ENCODE measurements around the gene ARV1.

ARV1 gene

DNA sequence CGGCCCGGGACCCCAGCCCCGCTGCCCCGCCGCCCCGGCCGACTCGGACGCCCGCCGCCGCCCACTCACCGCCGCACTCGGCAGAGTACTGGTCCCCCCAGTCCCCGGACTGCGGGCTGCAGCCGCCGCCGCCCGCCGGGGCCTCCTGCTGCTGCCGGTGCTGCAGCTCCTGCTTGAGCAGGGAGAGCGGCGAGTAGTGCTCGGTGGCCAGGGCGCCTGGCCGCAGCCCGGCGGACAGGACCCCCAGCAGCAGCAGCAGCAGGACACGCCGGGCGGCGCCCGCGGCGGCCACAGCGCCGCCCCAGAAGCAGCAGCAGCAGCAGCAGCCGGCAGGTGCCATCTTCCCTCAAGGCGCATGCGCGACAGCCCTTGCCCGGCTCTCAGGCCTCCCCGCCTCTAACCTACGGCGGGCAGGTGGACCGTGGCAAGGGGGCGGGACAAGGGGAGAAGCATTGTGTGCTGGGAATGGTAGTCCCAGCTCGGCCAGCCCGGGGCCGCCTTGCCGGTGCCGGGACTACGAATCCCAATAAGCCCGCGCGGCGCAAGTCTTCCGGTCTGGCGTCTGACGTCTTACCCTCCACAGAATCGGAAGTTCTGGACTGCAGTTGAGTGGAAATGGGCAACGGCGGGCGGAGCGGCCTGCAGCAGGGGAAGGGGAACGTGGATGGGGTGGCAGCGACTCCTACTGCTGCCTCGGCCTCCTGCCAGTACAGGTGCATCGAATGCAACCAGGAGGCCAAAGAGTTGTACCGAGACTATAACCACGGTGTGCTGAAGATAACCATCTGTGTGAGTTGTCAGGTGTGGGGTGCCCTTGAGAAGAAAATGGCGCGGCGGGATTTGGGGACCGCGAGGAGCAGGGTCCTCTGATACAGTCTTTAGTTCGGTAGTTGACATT, at the start of gene ARV1, which contains the start of gene TTC13:
ARV1 (plus strand) TSS at position 604 of the 898 bp plus-strand sequence; CDS start at position 616, 12 bp downstream.
TTC13 (minus strand) TSS at position 371 of the 898 bp plus-strand sequence; CDS start at position 340, 31 bp downstream.
- peak; percentile 99 for DNase-seq

DNA sequence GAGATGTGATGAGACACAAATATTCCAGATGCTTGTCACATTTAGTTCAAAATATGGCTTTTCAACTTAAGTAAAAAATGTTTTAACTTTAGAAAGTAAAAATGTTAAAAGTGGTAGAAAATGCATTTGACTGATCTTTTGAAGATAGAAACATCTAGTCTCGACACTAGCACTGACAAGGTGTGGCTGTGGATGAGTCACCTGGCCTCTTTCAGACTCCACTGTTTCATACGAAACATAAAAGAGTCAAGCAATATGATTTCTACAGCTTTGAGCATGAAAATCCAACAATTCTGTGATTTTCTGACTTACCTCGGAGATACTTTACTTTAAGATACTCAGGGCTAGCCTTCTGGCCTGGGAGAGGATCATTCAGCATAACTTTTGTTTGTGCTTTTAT, 47.9 kb upstream of the ARV1 start:
- DNase-seq, result no peak

DNA sequence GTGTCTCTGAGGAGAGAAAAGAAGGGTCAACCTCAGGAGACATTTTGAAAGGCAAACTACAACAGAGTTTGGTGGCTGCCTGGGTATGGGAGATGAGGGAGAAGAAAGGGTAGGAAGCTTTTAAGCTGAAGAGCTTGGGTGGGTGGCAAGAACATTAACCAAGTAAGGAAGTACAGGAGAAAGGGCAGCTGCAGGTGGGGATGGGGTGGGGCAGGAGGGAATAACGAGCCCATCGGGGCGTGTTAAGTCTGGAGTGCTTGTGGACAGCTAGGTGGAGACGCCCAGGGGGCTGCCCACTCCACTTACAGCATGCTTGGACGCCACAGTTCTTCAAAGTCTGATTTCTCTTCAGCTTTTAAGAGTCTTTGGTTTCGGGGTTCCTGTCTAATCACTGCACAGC, 43.0 kb upstream of the ARV1 start:
- DNase-seq, result no peak

DNA sequence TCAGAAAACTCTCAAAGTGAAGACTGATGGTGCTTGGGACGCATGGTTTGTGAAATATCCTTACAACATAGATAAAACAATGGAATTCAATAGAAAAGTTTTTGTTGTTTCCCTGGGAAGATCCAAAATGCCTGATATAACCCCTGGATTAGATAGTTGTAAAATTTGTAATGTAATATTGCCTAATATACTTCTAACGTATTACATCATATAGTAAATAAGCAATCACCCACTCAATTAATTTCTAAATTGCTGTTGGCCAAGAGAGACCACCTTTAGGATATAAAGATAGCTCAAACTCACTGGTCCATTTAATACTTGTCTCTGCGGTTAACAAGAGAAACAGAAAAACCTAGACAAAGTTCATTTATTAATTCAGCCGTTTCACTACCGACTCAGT, 42.4 kb upstream of the ARV1 start:
- no peak for DNase-seq

DNA sequence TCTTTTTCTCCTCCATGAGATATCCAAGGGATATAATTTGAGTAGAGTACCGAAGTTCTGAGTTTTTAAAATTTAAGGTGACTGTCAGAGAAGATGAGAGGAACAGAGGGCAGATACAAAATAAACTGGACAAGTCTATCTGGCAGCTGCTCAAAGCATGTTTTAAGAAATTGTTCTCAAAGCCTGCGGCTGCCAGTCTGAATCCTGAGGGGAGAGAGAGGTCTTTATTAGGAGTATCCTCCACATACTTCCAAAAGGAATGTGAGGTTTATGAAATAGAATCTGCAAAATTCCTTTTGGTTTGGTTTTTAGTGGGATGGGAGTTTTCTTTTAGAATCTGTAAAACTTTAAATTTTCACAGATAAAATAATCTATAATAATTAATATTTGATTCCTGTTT, 41.5 kb upstream of the ARV1 start:
- peak; percentile 1 for DNase-seq

DNA sequence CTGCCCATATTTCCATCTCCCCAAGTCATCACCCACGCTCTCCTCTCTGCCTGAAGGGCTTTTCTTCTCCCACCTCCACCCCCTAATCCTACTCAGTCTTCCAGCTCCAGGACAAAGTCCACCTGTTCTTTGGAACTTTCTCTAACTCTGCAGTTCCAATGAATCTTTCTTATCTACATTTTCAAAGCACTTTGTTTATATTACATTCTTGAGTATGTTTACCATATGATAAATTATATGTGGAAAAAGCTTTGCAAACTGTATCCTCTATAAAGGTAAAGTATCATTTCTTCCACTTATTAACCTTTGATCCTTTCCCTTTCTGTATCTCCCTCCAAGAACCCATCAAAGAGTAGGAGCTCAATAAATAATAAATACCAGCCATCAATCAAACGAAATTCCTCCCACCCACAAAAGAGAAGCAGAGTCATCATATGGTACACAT, 39.9 kb upstream of the ARV1 start:
- no peak for DNase-seq

DNA sequence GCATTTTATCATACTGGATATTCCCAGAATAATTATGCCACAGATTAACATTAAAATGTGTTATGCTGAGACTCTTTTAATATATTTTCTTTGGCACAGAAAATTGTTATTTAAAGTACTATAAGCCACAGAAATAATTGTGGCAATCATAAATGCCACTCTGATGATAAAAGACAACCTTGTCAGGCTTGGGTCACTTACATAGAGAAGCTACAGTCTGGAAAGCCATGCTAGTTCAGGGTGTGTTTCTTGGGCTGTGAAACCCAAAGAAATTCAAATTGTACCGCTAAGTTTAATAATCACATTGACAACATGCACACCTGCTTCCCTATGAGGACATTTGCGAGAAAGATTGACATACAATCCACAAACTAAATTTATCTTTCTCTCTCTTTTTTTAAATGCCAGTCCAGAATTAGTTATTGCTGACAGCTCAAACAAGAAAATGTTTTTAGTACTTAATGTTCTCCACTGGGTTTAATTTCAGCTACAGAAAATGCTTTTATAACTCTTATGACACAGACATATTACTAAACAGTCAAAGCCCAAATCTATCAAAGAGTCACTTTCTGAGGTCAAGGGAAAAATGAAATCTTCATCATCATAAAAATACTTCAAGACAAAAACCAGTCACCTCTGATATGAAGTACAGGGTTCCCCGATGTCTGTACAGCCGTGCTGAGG, 38.9 kb upstream of the ARV1 start:
- DNase-seq, result no peak

DNA sequence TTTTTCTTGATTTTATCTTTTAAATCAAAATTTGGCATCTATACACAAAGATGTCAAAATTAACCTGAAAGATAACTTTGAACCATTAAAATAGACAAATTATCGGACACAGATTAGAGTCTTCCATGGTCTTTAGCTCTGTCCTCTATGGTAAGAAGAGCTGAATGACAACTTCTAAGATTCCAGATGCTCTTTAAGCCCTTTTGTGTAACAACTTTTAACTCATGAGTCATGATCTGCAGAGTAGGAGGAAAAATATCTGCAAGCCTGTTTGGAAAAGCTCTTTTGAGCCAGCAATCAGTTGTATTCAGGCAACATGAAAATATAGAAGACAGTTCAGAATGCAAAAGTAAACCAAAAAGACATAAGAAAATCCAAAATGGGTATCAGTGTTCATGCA, 38.0 kb upstream of the ARV1 start:
- DNase-seq, result peak; percentile 53

DNA sequence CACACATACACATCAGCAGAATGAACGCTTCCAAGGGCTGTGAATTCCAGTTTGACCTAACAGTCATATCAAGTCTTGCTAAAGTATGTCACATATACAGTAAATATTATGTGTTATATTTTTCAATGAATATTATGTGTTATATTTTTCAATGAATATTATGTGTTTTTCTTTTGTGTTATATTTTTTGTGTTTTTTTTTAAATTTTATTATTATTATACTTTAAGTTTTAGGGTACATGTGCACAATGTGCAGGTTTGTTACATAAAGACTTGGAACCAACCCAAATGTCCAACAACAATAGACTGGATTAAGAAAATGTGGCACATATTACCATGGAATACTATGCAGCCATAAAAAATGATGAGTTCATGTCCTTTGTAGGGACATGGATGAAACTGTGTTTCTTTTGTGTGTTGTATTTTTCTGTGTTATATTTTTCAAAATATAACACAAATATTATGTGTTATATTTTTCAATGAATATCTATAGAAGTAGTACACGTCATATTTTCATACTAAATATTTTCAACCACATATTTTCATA, 35.8 kb upstream of the ARV1 start:
- DNase-seq, result no peak

DNA sequence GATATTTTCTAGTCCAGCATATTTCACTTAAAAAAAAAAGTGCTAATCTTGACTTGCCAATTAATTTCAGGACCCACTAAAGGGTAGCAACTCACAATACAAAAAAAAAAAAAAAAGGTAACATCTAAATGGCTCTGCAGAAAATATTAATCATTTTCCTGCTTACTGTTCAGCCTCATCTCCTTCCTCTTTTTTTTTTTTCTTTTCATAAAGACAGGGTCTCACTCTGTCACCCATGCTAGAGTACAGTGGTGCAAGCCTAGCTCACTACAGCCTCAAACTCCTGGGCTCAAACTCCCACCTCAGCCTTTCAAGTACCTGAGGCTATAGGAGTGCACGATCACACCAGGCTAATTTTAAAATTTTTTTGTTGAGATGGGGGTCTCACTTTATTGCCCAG, 30.6 kb upstream of the ARV1 start:
- DNase-seq, result no peak

DNA sequence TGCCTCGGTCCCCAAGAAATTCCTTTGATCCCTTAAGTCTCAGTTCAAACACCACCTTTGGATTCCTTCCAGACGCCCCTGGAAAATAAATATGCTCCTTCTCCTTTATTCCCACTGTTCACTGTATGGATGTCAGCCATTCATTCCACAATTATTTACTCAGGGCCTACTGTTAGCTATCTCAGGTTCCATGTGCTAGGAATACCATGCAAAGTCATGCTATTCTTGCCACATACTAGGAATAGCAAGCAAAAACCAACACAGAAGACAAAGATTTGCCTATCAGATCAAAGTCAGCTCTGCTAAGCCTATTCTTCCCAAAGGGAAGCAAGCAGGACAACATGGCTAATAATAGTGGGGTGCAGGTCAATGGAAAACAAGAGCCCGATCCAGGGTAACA, 30.0 kb upstream of the ARV1 start:
- DNase-seq, result no peak

DNA sequence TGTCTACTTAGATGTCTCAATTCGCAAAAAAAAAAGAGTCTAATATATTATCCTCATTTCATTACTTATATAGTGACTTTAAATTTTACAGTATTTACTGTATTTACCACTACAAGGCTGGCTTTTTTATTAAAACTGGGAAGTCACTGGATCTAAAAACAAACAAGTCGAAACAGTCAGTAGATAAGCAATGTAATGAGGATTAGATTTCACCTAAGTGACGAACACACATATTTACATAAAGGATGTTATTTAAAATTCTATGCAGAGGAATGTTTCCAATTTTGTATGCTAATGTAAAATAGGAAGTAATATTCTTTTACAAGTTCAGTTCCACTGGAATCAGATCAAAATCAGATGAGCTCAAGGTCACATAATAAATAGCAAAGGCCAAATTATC, 28.5 kb upstream of the ARV1 start:
- no peak for DNase-seq

DNA sequence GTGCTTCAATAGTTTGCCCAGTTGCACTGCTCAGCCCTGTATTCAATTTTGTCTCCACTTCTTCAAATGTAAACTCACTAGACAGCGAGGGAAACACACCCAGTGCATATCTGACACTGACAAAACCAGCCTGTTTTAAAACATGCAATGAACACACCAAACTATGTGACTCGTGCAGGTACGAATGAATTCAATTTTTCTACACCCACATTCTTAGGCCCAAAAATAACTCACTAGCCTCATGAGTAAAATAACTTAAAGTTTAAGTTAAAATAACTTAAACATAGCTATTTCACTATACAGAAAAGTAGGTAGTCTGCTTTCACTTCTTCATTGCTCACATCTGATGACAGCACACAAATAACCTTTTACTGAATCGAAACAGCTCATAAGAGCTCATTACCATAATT, 21.3 kb upstream of the ARV1 start:
- DNase-seq, result no peak

DNA sequence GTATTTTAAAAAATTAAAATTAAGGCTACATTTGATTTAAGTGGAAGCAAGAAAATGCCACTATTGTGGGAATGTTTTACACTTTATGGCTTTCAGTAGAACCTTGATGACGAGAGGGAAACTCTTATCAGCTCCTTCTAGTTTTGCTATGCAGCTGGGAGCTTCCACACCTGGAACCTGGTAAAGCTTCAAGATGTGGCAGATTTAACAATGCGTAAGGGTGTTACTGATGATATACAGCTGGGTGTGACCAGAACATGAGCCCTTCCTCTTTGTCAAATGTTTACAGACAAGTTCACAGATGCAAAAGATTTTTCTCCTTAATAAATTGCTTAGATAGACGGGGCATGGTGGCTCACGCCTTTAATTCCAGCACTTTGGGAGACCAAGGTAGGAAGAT, 20.5 kb upstream of the ARV1 start:
- no peak for DNase-seq

DNA sequence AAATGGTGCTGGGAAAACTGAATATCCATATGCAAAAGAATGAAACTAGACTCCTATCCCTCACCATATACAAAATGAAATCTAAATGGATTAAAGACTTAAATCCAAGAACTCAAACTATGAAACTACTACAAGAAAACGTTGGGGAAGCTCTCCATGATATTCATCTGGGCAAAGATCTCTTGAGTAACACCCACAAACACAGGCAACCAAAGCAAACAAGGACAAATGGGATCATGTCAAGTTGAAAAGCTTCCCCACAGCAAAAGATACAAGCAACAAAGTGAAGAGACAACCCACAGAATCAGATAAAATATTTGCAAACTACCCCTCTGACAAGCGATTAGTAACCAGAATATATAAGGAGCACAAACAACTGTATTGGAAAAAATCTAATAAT, 14.0 kb upstream of the ARV1 start:
- no peak for DNase-seq

DNA sequence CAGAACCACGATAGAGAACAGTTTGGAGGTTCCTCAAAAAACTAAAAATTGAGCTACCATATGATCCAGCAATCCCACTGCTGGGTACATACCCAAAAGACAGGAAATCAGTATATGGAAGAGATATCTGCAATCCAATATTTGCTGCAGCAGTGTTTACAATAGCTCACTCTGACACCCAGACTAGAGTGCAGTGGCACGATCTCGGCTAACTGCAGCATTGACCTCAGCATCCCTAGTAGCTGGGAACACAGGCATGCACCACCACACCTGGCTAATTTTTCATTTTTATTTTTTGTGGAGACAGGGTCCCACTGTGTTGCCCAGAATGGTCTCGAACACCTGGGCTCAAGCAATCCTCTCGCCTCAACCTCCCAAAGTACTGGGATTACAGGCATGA, 13.4 kb upstream of the ARV1 start:
- DNase-seq, result no peak

DNA sequence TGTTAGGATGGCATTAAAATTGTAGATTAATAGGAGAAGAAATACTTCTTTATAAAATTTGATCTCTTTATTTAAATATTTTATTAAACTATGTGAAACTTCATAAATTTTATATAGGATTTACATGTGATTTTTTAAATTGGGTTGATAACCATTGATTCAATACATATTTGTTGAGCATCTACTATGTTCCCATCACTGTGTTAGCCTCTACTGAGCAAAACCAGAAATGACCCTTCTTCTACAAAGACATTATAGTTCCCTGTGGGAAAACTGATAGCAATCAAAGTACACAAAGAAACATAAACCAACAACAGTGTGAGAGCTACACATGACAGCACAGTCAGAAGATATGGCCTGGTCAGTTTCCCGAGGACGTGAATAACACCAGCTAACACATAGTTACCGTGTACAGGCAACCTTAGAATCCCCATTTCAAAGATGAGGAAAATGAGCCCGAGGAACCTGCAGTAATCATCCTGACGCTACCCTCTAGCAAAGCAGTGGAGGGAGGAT, 12.5 kb upstream of the ARV1 start:
- no peak for DNase-seq

DNA sequence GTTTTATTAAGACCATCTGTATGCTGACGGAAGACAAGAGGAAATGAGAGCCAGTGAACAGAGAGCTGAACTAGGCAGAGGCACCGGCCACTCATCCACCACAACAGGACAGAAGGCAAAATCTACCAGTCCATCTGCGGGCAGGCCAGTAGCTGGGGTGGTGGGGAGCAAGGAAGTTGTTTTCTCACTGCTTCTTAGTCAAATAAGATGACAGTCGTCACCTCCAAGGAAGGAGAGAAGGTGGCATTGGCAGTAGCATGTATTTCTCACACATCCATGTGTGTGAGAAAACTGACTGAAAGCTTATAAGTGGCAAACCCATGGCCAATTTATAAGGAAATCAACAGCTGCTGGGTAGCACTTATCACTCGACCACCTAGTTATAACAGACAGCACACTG, 8.5 kb upstream of the ARV1 start:
- no peak for DNase-seq

DNA sequence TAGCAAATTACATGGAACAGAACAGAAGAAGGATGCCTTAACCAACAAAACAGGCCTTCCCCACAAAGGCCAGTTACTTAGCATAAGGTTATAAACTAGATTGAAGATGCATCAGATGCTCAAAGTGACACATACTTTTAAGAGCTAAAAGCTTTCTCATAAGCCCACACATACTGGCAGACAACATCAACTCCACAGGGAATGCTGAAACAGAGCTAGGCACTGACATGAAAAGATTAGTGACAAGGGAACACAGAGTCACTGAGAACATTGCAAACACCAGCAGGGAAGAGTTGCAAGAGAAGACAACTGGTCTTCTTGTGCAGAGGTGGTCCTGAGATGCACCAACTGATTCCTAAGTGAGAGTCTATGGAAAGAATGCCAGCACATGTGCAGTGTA, 7.1 kb upstream of the ARV1 start:
- DNase-seq, result no peak

DNA sequence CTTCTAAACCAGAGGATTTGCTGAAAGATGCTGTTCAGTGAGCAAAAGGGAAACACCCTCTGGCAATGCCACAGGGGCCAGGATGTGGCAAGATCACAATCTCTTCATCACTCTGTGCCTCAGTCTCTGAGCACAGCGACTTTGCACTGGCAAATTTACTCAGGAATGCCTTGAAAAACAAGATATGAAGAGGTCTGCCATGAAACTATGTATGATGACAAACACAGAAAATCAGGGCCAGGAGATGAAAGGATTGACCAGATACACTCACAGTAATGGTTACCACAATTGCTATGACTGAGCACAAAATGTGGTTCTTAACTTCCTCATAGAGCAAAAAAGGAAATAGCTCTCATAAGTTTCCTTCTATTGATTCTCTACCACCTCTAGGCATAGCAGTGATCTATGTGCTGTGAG, 6.0 kb upstream of the ARV1 start:
- no peak for DNase-seq

DNA sequence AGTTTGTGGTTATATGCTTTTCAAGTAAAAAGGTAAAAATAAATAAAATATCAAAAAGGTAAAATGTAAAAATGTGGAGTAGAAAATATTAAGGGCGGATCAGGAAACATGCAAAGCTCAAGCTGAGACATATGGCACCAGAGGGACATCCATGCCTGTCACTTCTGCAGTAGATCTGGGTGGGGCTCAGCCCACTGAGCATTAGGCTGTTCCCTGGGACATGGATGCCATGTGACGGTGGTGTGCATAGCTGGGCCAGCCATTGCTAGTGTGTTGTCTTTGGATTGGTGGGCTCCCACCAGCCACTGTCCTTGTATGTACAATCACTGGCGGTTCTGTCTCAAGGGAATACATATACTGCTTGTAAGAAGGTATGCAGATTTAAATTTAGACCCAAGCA, 3.3 kb upstream of the ARV1 start:
- no peak for DNase-seq

DNA sequence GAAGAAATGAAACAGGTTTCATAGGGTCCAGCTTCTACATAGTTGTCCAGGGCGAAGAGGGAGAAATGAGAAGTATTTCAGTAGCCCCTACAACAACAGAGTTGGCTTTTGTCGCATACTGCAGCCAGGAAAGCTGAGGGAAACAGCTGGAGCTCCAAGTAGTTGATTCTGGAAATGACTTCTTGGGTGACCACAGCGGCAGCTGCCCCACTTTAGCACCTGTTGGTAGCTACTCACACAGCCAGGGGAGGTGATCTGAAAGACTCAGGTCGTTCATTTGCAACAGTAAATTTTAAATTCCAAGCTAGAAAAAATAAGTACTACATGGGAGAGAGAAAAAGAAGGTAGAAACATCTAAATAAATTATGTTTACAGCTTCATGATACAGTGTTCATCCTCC, 2.5 kb upstream of the ARV1 start:
- DNase-seq, result no peak

DNA sequence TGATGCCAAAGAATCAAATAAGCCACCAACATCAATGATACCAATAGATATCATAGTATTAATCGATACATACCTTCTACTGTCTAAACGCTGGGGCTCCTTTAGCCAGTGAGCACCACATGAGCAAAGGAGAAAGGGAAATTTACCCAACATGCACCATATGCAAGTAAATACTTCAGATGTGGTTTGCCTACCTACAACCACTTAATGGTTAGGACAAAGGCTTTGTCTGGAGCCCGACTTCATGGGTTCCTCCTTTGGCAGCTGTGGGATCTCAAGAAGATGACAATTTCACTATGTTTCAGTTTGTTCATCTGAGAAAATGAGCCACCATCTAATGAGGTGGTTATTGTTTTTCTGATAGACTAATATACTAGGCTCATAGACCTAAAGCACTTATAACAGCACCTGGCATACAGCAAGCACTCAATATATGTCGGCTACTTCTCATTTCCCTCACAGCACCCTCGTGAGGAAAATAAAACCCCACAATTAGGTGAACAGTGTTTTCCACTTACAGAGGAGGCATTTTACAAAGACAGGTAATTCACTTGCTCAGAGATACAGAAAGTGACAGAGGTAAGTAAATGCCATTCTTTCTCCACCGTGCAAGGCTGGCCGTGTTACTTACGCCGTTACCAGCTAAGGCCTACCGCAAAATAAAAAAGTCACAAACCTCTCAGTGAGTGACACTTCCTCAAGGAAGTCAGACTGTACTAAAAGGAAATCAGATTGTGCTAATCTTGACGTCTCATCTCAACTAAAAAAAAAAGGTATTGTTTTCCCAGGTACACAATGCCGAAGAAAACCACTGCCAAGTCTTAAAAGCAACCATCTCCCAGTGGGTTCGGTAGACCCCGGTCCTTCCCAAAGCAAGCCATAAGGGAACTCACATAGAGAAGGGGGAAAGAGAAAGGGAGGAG, 1.8 kb upstream of the ARV1 start:
- DNase-seq, result no peak
